Non-pigmented ciliary epithelial cell (primary cell): ENCODE measurements around the gene CTSK.

Experiments used
- DNase-seq: peaks from one replicate; pipeline ENCODE4 v3.0.0-alpha.2; 2010; ENCODE audit warnings: low read depth

Gene CTSK

DNA sequence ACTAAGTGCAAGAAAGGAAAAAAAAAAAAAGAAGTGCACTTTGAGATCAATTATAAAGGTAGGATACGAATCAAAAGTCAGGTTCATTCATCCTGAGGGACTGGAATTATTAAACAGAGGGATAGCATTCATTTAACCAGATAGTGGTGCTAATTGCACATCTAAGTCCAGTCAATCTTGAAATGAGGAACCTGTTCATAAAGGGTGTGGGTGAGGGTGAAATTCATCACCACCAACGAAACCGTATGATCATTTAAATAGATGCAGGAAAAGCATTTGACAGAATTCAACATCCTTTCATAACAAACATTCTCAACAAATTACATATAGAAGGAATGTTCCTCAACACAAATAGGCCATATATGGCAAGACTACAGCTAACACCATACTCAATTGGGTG, 48.0 kb downstream of the CTSK start:
- DNase-seq, result no peak

DNA sequence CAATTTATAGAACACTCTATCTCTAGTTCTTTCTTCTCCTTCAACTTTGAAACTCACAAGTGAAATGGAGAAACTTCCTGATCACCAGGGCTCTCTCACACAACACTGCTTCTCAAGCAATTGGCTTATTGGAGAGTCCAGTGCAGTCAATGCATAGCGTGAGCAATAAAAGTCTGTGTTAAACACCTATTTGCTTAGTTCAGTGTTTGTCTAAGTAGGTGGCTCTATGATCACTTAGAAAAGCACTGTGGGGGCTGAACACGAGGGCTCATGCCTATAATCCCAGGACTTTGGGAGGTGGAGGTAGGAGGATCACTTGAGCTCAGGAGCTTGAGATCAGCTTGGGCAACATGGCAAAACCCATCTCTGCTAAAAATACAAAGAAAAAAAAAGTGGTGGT, 54.6 kb downstream of the CTSK start:
- DNase-seq, result no peak

DNA sequence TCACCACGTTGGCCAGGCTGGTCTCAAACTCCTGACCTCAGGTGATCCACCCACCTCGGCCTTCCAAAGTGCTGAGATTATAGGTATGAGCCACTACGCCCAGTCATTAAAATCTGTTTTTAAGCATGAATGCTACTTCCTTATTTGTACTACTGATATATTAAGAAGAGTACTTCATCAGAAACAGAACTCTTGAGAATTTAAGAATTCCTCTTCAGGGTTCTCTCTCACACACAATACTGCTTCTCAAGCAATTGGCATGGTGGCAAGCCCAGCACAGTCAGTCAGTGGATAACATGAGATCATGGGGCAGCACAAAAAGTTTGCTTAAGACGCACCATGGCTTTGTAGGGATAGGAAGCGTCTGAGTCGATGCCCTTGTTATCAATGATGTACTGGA, 56.6 kb downstream of the CTSK start:
- no peak for DNase-seq

DNA sequence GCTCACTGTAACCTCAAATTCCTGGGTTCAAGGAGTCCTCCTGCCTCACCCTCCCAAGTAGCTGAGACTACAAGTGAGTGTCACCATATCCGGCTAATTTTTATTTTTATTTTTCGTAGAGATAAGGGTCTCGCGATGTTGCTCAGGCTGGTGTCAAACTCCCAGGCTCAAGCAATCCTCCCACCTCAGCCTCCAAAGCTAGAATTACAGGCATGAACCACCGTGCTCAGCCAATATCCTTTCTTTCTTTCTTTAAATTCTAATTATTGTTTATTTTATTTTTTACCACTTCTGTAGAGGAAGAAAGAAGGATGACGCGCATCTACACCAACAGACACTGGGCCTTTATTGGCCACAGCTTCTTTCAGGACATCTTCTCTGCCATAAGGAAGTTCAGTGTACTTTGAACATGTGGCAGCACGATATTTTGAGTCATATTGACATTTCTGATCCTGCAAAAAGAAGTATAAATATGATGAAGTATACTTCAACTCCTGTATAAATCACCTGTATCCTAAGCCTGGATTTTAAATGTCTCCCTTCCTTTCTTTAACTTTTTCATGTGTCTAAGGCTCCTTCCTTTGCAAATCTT, 58.2 kb downstream of the CTSK start:
- DNase-seq, result no peak

DNA sequence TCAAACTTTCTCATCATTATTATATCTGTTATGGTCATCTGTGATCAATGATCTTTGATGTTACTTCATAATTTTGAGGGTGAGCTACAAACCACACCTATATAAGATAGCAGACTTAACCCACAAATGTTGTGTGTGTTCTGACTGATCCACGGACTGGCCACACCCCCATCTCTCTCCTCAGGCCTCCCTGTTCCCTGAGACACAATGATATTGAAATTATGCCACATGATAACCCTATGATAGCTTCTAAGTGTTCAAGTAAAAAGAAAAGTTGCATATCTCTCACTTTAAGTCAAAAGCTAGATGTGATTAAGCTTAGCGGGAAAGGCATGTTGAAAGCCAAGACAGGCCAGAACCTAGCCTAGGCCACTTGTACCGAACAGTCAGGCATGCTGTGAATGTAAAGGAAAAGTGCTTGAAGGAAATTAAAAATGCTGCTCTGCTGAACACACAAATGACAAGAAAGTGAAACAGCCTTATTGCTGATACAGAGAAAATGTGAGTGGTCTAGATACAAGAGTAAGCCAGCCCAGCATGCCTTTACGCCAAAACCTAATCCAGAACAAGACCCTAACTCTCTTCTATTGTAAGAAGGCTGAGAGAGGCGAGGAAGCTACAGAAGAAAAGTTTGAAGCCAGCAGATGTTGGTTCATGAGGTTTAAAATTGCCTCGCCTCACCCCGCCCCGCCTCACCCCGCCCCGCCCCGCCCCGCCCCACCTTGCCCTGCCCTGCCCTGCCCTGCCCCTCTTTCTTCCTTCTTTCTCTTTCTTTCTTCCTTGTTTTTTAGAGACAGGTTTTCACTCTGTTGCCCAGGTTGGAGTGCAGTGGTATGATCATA, 59.0 kb downstream of the CTSK start:
- DNase-seq, result no peak
